Measurements from ENCODE around the gene SLAMF1.
"Not testable (repeated sequence)": the region's sequence is repeated elsewhere in the genome, so short reads cannot be mapped to it uniquely, and the experiment has no call there.

The SLAMF1 gene

DNA sequence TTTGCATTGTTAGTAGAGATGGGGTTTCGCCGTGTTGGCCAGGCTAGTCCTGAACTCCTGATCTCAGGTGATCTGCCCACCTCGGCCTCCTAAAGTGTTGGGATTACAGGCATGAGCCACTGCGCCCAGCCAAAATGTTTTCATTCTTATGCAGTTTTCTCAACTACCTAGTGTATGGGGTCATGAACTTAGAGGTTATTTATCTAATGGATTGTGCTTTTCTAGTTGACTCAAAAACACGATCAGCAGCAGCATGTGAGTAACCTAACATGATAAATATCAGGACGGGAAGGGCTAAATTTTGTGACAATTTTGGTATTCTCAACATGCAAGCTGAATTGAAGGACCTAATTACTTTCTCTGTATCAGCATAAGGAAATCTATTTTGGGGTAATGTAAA lies 58.4 kb downstream of the SLAMF1 start:
- DNase-seq: no peak

- no peak for DNase-seq
Measured at GRCh38 chr1:160584784-160585183, 62.1 kb downstream of the SLAMF1 start.

- DNase-seq: not testable (repeated sequence)
Measured at GRCh38 chr1:160582976-160583375, 63.9 kb downstream of the SLAMF1 start.

DNA sequence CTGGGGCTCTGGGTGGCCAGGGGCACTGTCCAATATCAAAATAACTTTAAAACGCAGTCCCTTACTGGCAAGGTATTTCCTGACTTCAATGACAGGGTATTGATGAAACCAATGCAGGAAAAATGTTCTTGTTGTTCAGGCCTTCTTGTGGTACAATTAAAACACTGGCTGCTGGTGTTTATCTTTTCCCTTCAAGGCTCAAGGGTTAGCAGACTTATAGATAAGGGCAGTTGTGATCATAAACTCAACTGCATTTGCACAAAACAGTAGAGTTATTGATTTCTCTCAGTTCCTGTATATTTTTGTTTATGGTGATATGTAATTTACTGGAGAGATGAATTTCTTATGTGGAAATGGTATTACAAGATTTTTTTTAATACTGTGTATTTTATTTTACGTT lies 64.9 kb downstream of the SLAMF1 start:
- no peak for DNase-seq

GRCh38 chr1:160580221-160580812 lies 66.5 kb downstream of the SLAMF1 start:
- no peak for DNase-seq

GRCh38 chr1:160579216-160579701 lies 67.6 kb downstream of the SLAMF1 start, which contains the start of gene CD84:
Gene CD84 (minus strand): TSS chr1:160579496. CDS start chr1:160579437, 59 bp downstream.
- no peak for DNase-seq

GRCh38 chr1:160578525-160579191 lies 68.2 kb downstream of the SLAMF1 start:
- DNase-seq: no peak

- no peak for DNase-seq
Measured at GRCh38 chr1:160578175-160578524, 68.7 kb downstream of the SLAMF1 start.

DNA sequence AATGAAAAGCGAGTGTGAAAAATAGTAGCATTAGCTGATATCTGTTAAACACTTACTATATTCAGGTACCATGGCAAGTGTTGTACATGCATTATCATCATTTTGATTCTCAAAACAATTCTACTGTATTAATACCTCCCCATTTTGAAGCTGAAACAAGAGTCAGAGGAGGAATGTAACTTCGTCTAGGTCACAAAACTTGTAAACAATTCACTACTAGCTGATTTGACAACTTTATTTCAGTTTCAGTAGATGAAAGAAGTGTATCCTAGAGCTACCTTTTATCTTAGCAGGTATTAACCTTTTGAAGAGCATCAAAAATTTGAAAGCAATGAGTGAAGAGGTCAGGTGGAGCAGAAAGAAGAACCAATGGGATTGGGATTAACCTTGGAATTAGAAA lies 69.2 kb downstream of the SLAMF1 start:
- DNase-seq: no peak

GRCh38 chr1:160576884-160577283 lies 70.0 kb downstream of the SLAMF1 start:
- DNase-seq: no peak

GRCh38 chr1:160576390-160576789 lies 70.5 kb downstream of the SLAMF1 start:
- no peak for DNase-seq

DNA sequence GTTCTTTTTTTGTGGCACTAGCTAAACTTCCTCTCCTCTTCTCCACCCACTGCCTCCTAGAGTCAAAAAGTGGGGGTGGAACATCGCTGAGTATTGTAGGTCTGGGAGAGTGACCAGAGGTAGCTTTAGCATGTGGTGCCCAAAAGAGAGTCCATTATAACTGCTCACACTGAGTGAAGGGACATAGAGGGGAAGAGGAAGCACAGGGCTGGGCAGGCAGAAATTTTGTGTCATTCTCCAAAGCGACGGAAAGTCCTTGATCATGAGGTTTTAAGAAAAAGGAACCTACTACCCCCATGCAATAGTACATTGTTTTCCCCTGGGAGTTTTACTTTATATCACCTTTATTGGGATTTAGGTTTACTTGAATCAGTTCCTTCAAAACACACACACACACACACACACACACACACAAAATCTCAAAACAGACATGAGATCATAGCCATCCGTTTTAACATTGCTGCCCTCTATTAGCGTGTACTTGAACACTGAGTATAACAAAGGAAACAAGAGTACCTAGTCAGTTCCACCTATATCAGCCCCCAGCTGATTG lies 71.7 kb downstream of the SLAMF1 start:
- DNase-seq: no peak

- no peak for DNase-seq
Measured at GRCh38 chr1:160570840-160571239, 76.0 kb downstream of the SLAMF1 start.

- no peak for DNase-seq
Measured at GRCh38 chr1:160569806-160570205, 77.0 kb downstream of the SLAMF1 start.

GRCh38 chr1:160567858-160568682 lies 78.8 kb downstream of the SLAMF1 start:
- DNase-seq: no peak

- DNase-seq: no peak
Measured at GRCh38 chr1:160567341-160567740, 79.5 kb downstream of the SLAMF1 start.

DNA sequence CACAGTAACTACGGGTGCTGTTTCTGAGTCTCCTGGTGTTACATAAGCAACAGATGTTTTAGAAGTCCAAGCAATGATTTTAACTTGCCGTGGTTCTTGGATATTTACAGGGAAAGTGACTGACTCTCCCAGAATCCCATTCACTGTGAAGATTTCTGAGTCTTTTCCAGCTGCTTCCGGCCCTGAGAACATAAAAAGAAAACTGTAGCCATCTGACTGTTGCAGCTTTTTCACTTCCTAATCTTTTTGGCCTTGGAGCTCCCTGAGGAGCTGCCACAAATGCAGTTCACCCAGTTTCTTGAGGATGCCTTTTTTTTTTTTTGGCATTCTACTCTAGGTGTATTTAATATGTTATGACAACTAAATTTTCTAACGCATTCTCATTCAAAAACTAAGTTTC lies 81.3 kb downstream of the SLAMF1 start:
- DNase-seq: no peak

GRCh38 chr1:160563230-160563629 lies 83.6 kb downstream of the SLAMF1 start:
- DNase-seq: not testable (repeated sequence)

DNA sequence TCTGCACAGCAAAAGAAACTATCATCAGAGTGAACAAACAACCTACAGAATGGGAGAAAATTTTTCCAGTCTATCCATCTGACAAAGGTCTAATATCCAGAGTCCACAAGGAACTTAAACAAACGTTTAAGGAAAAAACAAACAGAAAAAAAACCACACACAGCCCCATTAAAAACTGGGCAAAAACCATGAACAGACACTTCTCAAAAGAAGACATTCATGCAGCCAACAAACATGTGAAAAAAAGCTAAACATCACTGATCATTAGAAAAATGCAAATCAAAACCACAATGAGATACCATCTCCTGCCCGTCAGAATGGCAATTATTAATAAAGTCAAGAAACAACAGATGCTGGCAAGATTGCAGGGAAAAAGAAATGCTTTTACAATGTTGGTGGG lies 84.1 kb downstream of the SLAMF1 start:
- not testable (repeated sequence) for DNase-seq

DNA sequence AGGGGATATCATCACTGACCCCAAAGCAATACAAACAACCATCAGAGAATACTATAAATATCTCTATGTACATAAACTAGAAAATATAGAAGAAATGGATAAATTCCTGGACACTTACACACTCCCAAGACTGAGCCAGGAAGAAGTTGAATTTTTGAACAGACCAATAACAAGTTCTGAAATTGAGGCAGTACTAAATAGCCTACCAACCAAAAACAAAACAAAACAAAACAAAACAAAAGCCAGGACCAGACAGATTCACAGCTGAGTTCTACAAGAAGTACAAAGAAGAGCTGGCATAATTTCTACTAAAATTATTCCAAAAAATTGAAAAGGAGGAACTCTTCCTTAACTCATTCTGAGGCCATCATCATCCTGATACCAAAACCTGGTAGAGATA lies 86.0 kb downstream of the SLAMF1 start:
- no peak for DNase-seq

GRCh38 chr1:160560045-160560705 lies 86.7 kb downstream of the SLAMF1 start:
- DNase-seq: no peak

- DNase-seq: not testable (repeated sequence)
Measured at GRCh38 chr1:160559437-160559836, 87.4 kb downstream of the SLAMF1 start.
